RKO (cell line): ENCODE data around the gene OBSL1.

Source experiments
- DNase-seq: peaks from one replicate; pipeline ENCODE4 v3.0.0-alpha.2; 2016; ENCODE audit warnings: low spot score

Gene OBSL1

GRCh38 chr2:219548990-219549389 lies 22.3 kb downstream of the OBSL1 start:
- no peak for DNase-seq

- DNase-seq: no peak
Measured at GRCh38 chr2:219547621-219548020, 23.7 kb downstream of the OBSL1 start.

GRCh38 chr2:219545943-219546352 lies 25.4 kb downstream of the OBSL1 start:
- DNase-seq: no peak

GRCh38 chr2:219545295-219545942 lies 25.9 kb downstream of the OBSL1 start:
- DNase-seq: no peak

- DNase-seq: no peak
Measured at GRCh38 chr2:219544567-219544966, 26.8 kb downstream of the OBSL1 start.

GRCh38 chr2:219543596-219544358 lies 27.6 kb downstream of the OBSL1 start, which contains the start of the genes CHPF and TMEM198:
CHPF (minus strand) TSS chr2:219543809; CDS start chr2:219543538, 271 bp downstream.
TMEM198 (plus strand) TSS chr2:219544028; CDS start chr2:219544728, 700 bp downstream.
- DNase-seq: peak; percentile 97

- DNase-seq: peak; percentile 62
Measured at GRCh38 chr2:219542931-219543595, 28.3 kb downstream of the OBSL1 start.

- peak; percentile 77 for DNase-seq
Measured at GRCh38 chr2:219541611-219542180, 29.6 kb downstream of the OBSL1 start.

- peak; percentile 12 for DNase-seq
Measured at GRCh38 chr2:219540784-219541504, 30.4 kb downstream of the OBSL1 start.

- DNase-seq: no peak
Measured at GRCh38 chr2:219539926-219540678, 31.2 kb downstream of the OBSL1 start.

GRCh38 chr2:219538956-219539788 lies 32.2 kb downstream of the OBSL1 start:
- DNase-seq: no peak

- no peak for DNase-seq
Measured at GRCh38 chr2:219538504-219538951, 32.8 kb downstream of the OBSL1 start.

- DNase-seq: no peak
Measured at GRCh38 chr2:219537657-219538488, 33.5 kb downstream of the OBSL1 start.

- no peak for DNase-seq
Measured at GRCh38 chr2:219536967-219537366, 34.4 kb downstream of the OBSL1 start.

GRCh38 chr2:219536425-219536824 lies 34.9 kb downstream of the OBSL1 start:
- no peak for DNase-seq

GRCh38 chr2:219533930-219534661 lies 37.2 kb downstream of the OBSL1 start:
- DNase-seq: no peak

- DNase-seq: no peak
Measured at GRCh38 chr2:219532378-219532649, 39.0 kb downstream of the OBSL1 start.

GRCh38 chr2:219531639-219532377 lies 39.5 kb downstream of the OBSL1 start:
- no peak for DNase-seq
